Spleen (tissue), 11 donors: Measurements from ENCODE around the gene TRABD2A. TPM values are rescaled to one million over a fixed set of nuclear protein-coding genes. Genes with fewer than 3 reads are reported as not detected.

Experiments used
- DNase-seq: peaks from one replicate; pipeline ENCODE4 v3.0.0-alpha.2; 2020
- H3K27ac ChIP-seq, 8 donors: fragments of 200-600 bp; sonication (generic) in 7 of 8; 1 replicate in 4 of 8; 2 replicates in 4 of 8; pipeline versions ENCODE4 v1.5.0 to v1.8.0; 2016 to 2021; ENCODE audit warnings: inconsistent platforms in 4 of 8, mild to moderate bottlenecking in 4 of 8, moderate library complexity in 1 of 8
- H3K27me3 ChIP-seq, 7 donors: fragments of 200-600 bp; sonication (generic) in 6 of 7; replicated peaks in 1 of 7; 1 replicate in 4 of 7; 2 replicates in 3 of 7; pipeline versions ENCODE4 v1.5.0 to v1.8.0; 2016 to 2021; ENCODE audit warnings: inconsistent platforms in 3 of 7, mild to moderate bottlenecking in 1 of 7
- H3K36me3 ChIP-seq, 6 donors: fragments of 200-600 bp; sonication (generic) in 5 of 6; 1 replicate in 4 of 6; 2 replicates in 2 of 6; pipeline versions ENCODE4 v1.5.0 to v1.8.0; 2016 to 2021; ENCODE audit warnings: inconsistent platforms in 2 of 6
- H3K4me1 ChIP-seq, 6 donors: fragments of 200-600 bp; sonication (generic) in 5 of 6; 1 replicate in 3 of 6; 2 replicates in 3 of 6; pipeline versions ENCODE4 v1.5.0 to v1.8.0; 2016 to 2021; ENCODE audit warnings: inconsistent platforms in 3 of 6
- H3K4me3 ChIP-seq, 8 donors: fragments of 200-600 bp; sonication (generic) in 7 of 8; 1 replicate in 4 of 8; 2 replicates in 4 of 8; pipeline versions ENCODE4 v1.5.0 to v1.8.0; 2016 to 2021; ENCODE audit warnings: inconsistent platforms in 4 of 8, mild to moderate bottlenecking in 4 of 8, moderate library complexity in 2 of 8
- H3K9me3 ChIP-seq, 8 donors: fragments of 200-600 bp; sonication (generic) in 7 of 8; 1 replicate in 4 of 8; 2 replicates in 4 of 8; pipeline versions ENCODE4 v1.5.0 to v1.8.0; 2016 to 2021; ENCODE audit warnings: inconsistent platforms in 4 of 8
- CTCF ChIP-seq, 11 experiments: fragments of 200-600 bp in 7 of 11; fragments of 450-650 bp in 4 of 11; sonication (generic) in 4 of 11; IDR thresholded peaks in 8 of 11; conservative IDR thresholded peaks in 3 of 11; 1 replicate in 7 of 11; 2 replicates in 4 of 11; pipeline versions ENCODE4 v1.4.0 to v1.8.0; 2016 to 2021; ENCODE audit warnings: antibody characterized with exemption in 11 of 11, inconsistent platforms in 4 of 11, mild to moderate bottlenecking in 1 of 11
- POLR2A ChIP-seq, 3 donors: fragments of 450-650 bp; IDR thresholded peaks; one replicate each; pipeline ENCODE4 v1.5.1; 2017; ENCODE audit warnings: antibody characterized with exemption in 3 of 3, mild to moderate bottlenecking in 1 of 3
- POLR2AphosphoS5 ChIP-seq, 3 donors: sonication (generic); formaldehyde crosslinking; IDR thresholded peaks; one replicate each; pipeline ENCODE4 v1.5.1; 2017; ENCODE audit warnings: antibody characterized with exemption in 3 of 3
- WGBS, 5 donors: extraction: QIAGEN DNeasy Blood & Tissue Kit in 3 of 5; methylation state at CpG; one replicate each; pipeline versions ENCODE4 v1.1.5 to v1.1.7; 2013 to 2018; 5-methylcytosine and 5-hydroxymethylcytosine counted together
- intact Hi-C: fragments of 100-400 bp; cut with DNase I; formaldehyde crosslinking; loops from one replicate; pipeline ENCODE4 v1.15.0; 2023; ENCODE audit warnings: low total_unique reads
- polyA plus RNA-seq, 3 donors: library from polyadenylated mRNA; stranded (reverse); fragments of 200-250 nt; gene quantifications; one replicate each; pipeline ENCODE4 v1.2.1, GENCODE V29; 2013
- total RNA-seq, 7 donors: library from RNA; depleted of rRNA in 3 of 7; stranded (reverse); fragments of >200 nt in 3 of 7; fragmentation: NEBNext Ultra II Directional in 4 of 7; extraction: Animal tissue kit (Norgen Biotek cat#: 25700) in 4 of 7; gene quantifications; one replicate each; pipeline versions ENCODE4 v1.1.0 to v1.2.1, GENCODE V29; 2016 to 2021
- donor health status: healthy with polysubstance abuse.
- donor health status: DM: no; HTN: no; CAD: no; lungs with moderate emphysema.
- donor health status: DM: no; HTN: no; CAD: no.
- donor health status: Bipolar disorder and iron deficiency.
- donor health status: healthy.
- donor health status: DM: no; HTN: no; CAD: no.
- donor health status: DM: yes; HTN: yes; CAD: no.

TRABD2A gene
- total and polyA plus RNA-seq, 10 donors: 4.5 to 12.5 (median 8.3) TPM

- H3K4me1 ChIP-seq: peaks cover 0 to 14% (median 0%) of the 10 kb centered on the region in 6 donors
- H3K36me3 ChIP-seq: no peaks in the 10 kb centered on the region
- H3K27ac ChIP-seq: no peak overlapping the region
- no peak overlapping the region for H3K4me3 ChIP-seq
- intact Hi-C loops: no loop called here
- H3K27me3 ChIP-seq: peaks cover 0 to 4% (median 0%) of the 10 kb centered on the region in 7 donors
- no peaks in the 10 kb centered on the region for H3K9me3 ChIP-seq
- no peak for TF ChIP-seq POLR2AphosphoS5 (IDR thresholded peaks at IDR 0.05)
- no peak for TF ChIP-seq POLR2A (IDR thresholded peaks at IDR 0.05)
- TF ChIP-seq CTCF (IDR thresholded peaks at IDR 0.05 in 8 of 11, conservative IDR thresholded peaks at IDR 0.05 in 3 of 11): no peak
- DNase-seq: no peak
- 55 to 79% (median 62%) methylated on average over 3 of the region's 3 CpGs for WGBS, 5 donors
Measured at GRCh38 chr2:84815146-84815545, 65.7 kb downstream of the TRABD2A start.

GRCh38 chr2:84811839-84812431 is 68.9 kb downstream of the TRABD2A start:
- no peak overlapping the region for H3K4me3 ChIP-seq
- no peak for DNase-seq
- H3K9me3 ChIP-seq: no peaks in the 10 kb centered on the region
- H3K4me1 ChIP-seq: peaks cover 0 to 10% (median 0%) of the 10 kb centered on the region in 6 donors
- no peaks in the 10 kb centered on the region for H3K36me3 ChIP-seq
- WGBS, 5 donors: 94 to 95% (median 95%) methylated on average over 6 of the region's 6 CpGs
- intact Hi-C loops: no loop called here
- TF ChIP-seq POLR2A (IDR thresholded peaks at IDR 0.05) (no peak), POLR2AphosphoS5 (IDR thresholded peaks at IDR 0.05) (no peak), CTCF (IDR thresholded peaks at IDR 0.05 in 8 of 11, conservative IDR thresholded peaks at IDR 0.05 in 3 of 11) (no peak)
- no peak overlapping the region for H3K27ac ChIP-seq
- peaks cover 0 to 4% (median 0%) of the 10 kb centered on the region in 7 donors for H3K27me3 ChIP-seq

- Histone ChIP-seq H3K4me1 (peaks cover 0 to 8% (median 0%) of the 10 kb centered on the region in 6 donors), H3K36me3 (no peaks in the 10 kb centered on the region), H3K27ac (no peak overlapping the region), H3K4me3 (no peak overlapping the region), H3K27me3 (peaks cover 0 to 3% (median 0%) of the 10 kb centered on the region in 7 donors), H3K9me3 (no peaks in the 10 kb centered on the region)
- DNase-seq: no peak
- intact Hi-C loops: no loop called here
- 61 to 78% (median 71%) methylated on average over 4 of the region's 4 CpGs for WGBS, 5 donors
- TF ChIP-seq POLR2A (IDR thresholded peaks at IDR 0.05): no peak
Measured at GRCh38 chr2:84808279-84808678, 72.6 kb downstream of the TRABD2A start.

- H3K36me3 ChIP-seq: no peaks in the 10 kb centered on the region
- intact Hi-C loops: no loop called here
- no peak for DNase-seq
- H3K27me3 ChIP-seq: no peaks in the 10 kb centered on the region
- H3K4me3 ChIP-seq: no peak overlapping the region
- peaks cover 0 to 8% (median 0%) of the 10 kb centered on the region in 6 donors for H3K4me1 ChIP-seq
- H3K9me3 ChIP-seq: peaks cover 0 to 8% (median 5%) of the 10 kb centered on the region in 8 donors
- TF ChIP-seq POLR2A (IDR thresholded peaks at IDR 0.05): no peak
- TF ChIP-seq POLR2AphosphoS5 (IDR thresholded peaks at IDR 0.05): no peak
- TF ChIP-seq CTCF (IDR thresholded peaks at IDR 0.05 in 8 of 11, conservative IDR thresholded peaks at IDR 0.05 in 3 of 11): no peak
- no peak overlapping the region for H3K27ac ChIP-seq
- WGBS, 5 donors: 30 to 48% (median 41%) methylated on average over 4 of the region's 4 CpGs
Measured at GRCh38 chr2:84807063-84807485, 73.8 kb downstream of the TRABD2A start.
